NCI-H2107 treated with DMSO at 0.1 percent for 48 hours (cell line): ENCODE data around the gene KRT37.
"Not testable (repeated sequence)": the region's sequence is repeated elsewhere in the genome, so short reads cannot be mapped to it uniquely, and the experiment has no call there.

Experiments
- DNase-seq: peaks from one replicate; lab custom pipeline; 2025; ENCODE audit not compliant: unreplicated experiment; lab: John Stamatoyannopoulos, UW

Gene KRT37

DNA sequence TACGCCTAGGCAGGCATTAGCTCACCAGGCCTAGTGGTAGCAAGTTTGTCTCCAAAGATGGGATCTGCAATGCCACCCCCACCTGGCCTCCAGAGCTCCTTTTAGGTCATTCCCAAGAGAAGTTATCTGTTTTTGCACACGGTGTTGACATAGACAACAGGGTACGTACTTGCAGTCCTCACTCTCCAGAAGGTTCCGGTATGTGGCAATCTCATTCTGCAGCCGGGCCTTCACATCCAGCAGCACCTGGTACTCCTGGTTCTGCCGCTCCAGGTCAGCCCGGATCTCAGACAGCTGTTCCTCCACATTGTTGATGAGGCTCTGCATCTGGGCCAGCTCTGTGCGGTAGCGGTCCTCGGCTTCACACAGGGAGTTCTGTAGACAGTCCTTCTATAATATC, 17.2 kb downstream of the KRT37 start:
- DNase-seq, result no peak

GRCh38 chr17:41406205-41406604, 18.2 kb downstream of the KRT37 start:
- DNase-seq, result no peak

- DNase-seq, result no peak
These were observed 20.2 kb downstream of the KRT37 start for GRCh38 chr17:41404024-41404671.

DNA sequence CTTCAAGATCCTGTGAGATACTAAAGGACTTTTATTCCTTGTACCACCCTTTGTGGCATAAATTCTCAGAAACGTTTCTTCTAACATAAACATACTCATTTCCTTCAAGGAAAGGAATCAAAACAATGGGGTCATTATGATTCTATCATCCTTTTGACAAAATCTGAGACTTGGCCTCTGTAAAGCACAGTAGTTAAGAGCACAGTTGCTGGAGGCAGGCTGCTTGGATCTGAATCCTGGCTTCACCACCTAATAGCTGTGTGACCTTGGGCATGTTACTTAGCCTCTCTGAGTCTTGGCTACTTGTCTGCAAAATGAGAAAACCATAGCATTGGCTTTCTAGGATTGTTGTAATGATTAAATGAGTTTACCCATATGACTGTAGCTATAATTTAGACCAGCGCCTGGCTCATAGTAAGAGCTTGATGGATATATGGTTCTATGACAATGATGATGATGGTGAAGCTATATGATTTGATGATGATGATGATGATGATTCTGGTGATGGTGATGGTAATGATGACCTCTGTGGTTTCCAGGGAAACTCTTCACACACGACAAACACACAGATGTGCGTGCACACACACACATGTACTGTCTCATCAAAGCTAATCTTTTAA, 20.9 kb downstream of the KRT37 start:
- no peak for DNase-seq

DNA sequence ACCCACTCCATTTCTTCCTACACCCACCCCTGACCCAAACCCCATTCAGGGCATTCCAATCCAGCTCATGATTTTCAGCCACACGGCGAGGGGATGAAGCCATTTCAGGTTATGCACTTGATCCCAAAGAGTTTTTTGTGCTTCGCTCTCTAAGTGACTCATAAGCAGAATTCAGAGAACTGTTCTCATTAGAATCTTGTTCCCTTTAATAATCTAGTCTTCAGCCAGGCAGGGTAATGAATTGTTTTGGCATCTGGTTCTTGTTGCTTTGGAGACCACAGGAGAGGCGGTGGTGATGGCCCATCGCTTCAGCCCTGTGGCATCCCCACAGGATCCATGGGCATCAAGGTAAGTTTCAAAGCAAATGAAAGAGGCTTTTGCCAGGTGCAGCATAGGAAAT, 22.2 kb downstream of the KRT37 start:
- DNase-seq, result no peak

DNA sequence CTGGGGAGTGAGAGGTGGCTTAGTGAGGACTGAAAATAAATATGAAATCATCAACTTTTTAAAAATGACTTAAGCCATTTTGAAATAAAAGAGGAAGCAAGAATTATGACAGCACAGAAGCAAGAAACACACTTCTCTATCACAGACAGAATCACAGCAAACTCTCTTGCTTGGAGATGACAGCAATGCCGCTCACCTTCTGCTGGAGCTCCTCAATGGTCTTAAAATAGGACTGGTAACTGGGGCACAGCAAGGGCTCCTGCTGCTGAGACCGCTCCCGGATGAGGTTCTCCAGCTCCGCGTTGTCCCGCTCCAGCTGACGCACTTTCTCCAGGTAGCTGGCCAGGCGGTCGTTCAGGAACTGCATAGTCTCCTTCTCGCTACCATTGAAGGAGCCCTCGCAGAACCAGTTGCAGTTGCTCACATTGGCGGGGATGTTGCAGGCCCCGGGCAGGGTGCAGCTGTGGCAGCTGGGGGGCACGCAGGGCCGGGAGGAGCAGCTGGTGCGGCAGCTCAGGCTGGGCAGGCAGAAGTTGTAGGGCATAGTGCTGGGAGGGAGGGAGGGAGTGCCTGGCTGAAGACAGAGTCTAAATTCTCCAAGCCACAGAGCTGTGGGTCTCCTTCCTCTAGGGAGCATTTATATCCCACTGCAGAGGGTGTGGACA, 27.3 kb downstream of the KRT37 start, which contains the start of gene KRT31:
TSS of gene KRT31 (minus strand) at position 613 of the 665 bp plus-strand sequence. CDS start at position 544, 69 bp downstream.
- no peak for DNase-seq

- no peak for DNase-seq
These were observed 28.0 kb downstream of the KRT37 start for GRCh38 chr17:41396340-41396739.

DNA sequence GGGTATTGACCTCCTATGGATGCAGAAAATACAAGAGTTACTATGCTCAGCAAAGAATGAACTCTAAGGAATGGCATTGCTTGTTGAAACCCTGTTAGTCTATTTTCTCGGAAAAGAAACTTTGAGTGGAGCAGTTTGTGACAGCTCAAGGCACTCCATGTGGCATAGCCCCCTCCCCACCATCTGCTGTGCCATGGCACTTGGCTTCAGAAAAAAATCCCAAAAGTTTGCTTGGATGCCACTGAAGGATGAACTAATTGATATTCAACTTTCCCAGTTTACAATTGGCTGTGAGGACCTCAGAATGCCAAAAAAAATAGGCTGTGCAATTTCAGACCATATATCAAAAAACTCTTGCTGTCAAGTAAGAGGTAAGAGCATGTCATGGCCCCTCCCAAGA, 28.8 kb downstream of the KRT37 start:
- no peak for DNase-seq

DNA sequence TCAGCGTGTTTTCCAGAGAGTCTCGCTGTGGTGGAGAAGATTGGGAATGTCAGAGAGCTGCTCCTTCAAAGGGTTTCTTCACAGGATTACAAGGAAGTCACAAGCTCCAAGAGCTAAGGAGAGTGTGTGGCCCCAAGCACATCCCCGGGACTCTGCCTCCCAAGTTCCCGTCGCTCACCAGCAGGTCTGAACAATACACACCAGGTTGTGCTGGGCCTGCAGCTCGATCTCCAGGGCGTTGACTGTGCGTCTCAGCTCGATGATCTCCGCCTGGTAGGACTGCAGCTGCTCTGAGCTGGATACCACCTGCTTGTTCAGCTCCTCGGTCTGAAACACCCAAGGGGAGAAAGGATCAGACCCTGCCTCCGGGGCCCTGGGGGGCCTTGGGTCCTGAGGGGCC, 29.3 kb downstream of the KRT37 start:
- DNase-seq, result not testable (repeated sequence)

- no peak for DNase-seq
These were observed 30.0 kb downstream of the KRT37 start for GRCh38 chr17:41394254-41394996.

GRCh38 chr17:41393826-41394225, 30.6 kb downstream of the KRT37 start:
- DNase-seq, result no peak

DNA sequence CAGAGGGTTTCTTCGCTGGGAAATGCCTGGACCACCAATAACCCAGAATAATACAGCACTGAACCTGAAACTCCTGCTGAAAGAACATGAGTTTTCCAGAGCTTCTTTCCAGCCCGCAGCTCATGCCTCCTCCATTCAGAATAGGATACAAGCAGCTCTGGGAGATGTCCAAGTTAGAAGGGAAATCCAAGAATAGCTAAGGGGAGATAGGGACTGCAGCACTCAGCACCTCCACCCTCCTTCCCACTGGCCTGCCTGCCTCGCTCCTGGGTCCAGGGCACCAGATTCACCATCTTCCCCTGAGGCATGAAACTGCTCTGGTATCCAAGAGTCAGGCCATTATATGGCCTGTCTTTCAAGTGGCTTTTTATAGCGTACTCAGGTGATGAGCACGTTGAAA, 31.1 kb downstream of the KRT37 start:
- no peak for DNase-seq

GRCh38 chr17:41392278-41392677, 32.1 kb downstream of the KRT37 start:
- DNase-seq, result no peak

GRCh38 chr17:41391535-41391934, 32.9 kb downstream of the KRT37 start:
- DNase-seq, result no peak

DNA sequence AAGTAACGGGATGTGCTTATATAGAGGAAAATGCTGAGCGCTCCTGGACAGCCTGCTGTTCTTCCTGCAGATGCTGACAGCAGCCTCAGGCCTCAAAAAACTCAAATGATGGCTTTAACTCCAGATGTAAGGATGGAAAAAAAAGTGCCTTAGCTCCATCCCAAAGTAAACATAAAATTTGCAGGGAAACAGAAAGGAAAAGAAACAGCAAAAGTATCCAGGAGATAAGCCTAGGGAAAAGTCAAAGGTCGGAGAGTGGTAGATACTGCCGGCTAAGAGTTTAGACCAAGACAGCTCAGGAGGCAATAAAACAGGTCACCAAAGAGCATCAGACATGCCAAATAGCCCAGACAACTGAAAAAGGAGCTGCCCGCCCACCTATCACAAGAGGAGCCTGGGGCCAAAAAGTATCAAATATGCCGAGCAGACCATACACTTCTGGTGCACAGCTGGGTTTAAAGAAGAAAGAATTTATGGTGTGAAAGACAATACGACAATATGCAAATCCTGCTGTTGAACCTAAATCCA, 33.9 kb downstream of the KRT37 start:
- no peak for DNase-seq

DNA sequence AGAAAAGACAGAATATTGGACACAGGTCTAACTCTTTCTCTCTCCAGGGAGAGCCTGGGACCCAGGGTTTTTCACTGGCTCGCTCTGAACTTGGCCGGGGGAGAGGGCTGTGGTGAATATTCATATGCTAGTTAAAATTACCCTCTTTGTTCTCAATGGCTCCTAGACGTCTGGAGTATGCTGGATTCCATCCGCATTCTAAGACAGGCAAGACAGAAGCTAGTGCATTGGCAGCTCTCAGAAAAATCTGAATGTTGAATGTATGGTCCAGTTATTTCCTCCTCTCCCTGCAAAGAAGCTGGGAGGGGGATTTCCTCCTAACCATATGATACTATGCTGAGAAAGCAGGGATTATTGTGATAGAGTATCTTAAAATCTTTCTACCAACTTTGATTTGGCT, 36.7 kb downstream of the KRT37 start:
- no peak for DNase-seq

GRCh38 chr17:41386227-41386626, 38.2 kb downstream of the KRT37 start:
- no peak for DNase-seq

- DNase-seq, result no peak
These were observed 40.7 kb downstream of the KRT37 start for GRCh38 chr17:41383690-41384089.

DNA sequence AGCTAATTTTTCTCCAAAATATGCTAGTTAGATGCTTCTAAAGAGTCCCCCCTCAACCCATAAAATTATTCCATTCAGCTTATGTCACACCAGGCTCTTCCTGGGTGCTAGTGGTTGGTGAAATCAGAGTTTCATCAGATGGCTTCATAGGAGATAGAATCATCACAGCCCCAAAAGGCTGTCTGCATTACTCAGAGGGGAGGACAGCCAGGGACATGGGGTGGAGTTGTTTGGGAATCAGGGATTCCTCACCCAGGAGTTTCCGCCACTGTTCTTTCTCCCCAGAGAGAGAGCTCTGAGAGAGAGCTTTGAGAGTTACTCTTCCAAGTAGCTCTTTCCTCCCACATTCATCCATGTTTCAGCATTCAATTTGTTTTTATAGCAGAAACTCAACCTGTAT, 42.0 kb downstream of the KRT37 start:
- DNase-seq, result no peak

GRCh38 chr17:41381943-41382342, 42.4 kb downstream of the KRT37 start, which contains the start of gene KRT34:
TSS of gene KRT34 (minus strand) at chr17:41382306. CDS start at chr17:41382246, 60 bp downstream.
- DNase-seq, result not testable (repeated sequence)

- not testable (repeated sequence) for DNase-seq
These were observed 44.3 kb downstream of the KRT37 start for GRCh38 chr17:41380091-41380490.
